ENCODE measurements around the gene NMNAT2. TPM values are rescaled to one million over a fixed set of nuclear protein-coding genes. Genes with fewer than 3 reads are reported as not detected.

NMNAT2 gene
- total RNA-seq, 6 donors from 2014 or later = 0.13 to 0.72 (median 0.17) TPM; not detected in 2

- no peaks in the 10 kb centered on the region for H3K9me3 ChIP-seq
- no peak overlapping the region for H3K27ac ChIP-seq
- H3K27me3 ChIP-seq = no peaks in the 10 kb centered on the region
- H3K36me3 ChIP-seq = no peaks in the 10 kb centered on the region
- DNase-seq (no peak), ATAC-seq (ENCODE audit: low FRiP score in 2 of 2) (no peak)
- H3K4me1 ChIP-seq = no peaks in the 10 kb centered on the region
- no peak overlapping the region for H3K4me3 ChIP-seq
- TF ChIP-seq CTCF (IDR thresholded peaks at IDR 0.05) (no peak), POLR2A (IDR thresholded peaks at IDR 0.05) (no peak), EP300 (IDR thresholded peaks at IDR 0.05) (no peak), POLR2AphosphoS5 (IDR thresholded peaks at IDR 0.05) (no peak)
- 33 to 41% methylated on average over 2 of the region's 2 CpGs for WGBS, 2 donors
These were observed 31.9 kb upstream of the NMNAT2 start for GRCh38 chr1:183450093-183450492.

GRCh38 chr1:183449223-183449770 lies 31.1 kb upstream of the NMNAT2 start:
- no peak overlapping the region for H3K4me3 ChIP-seq
- no peaks in the 10 kb centered on the region for H3K27me3 ChIP-seq
- DNase-seq (no peak), ATAC-seq (ENCODE audit: low FRiP score in 2 of 2) (no peak)
- WGBS, 2 donors = 94% methylated on average over 13 of the region's 13 CpGs
- TF ChIP-seq POLR2A (IDR thresholded peaks at IDR 0.05) = no peak
- no peaks in the 10 kb centered on the region for H3K9me3 ChIP-seq
- H3K27ac ChIP-seq = no peak overlapping the region
- H3K36me3 ChIP-seq = no peaks in the 10 kb centered on the region
- no peaks in the 10 kb centered on the region for H3K4me1 ChIP-seq

- H3K27ac ChIP-seq = no peak overlapping the region
- ATAC-seq (ENCODE audit: low FRiP score in 2 of 2) = no peak
- DNase-seq = no peak
- H3K4me1 ChIP-seq = no peaks in the 10 kb centered on the region
- H3K36me3 ChIP-seq = no peaks in the 10 kb centered on the region
- no peak for TF ChIP-seq CTCF (IDR thresholded peaks at IDR 0.05)
- no peak overlapping the region for H3K4me3 ChIP-seq
- H3K9me3 ChIP-seq = no peaks in the 10 kb centered on the region
- WGBS, 2 donors = 61 to 68% methylated on average over 3 of the region's 3 CpGs
- no peaks in the 10 kb centered on the region for H3K27me3 ChIP-seq
These were observed 26.1 kb upstream of the NMNAT2 start for GRCh38 chr1:183444243-183444642.

GRCh38 chr1:183443466-183443865 lies 25.3 kb upstream of the NMNAT2 start:
- no peak for ATAC-seq (ENCODE audit: low FRiP score in 2 of 2)
- TF ChIP-seq EP300 (IDR thresholded peaks at IDR 0.05) (no peak), CTCF (IDR thresholded peaks at IDR 0.05) (no peak), POLR2AphosphoS5 (IDR thresholded peaks at IDR 0.05) (no peak), POLR2A (IDR thresholded peaks at IDR 0.05) (no peak)

GRCh38 chr1:183443011-183443410 lies 24.8 kb upstream of the NMNAT2 start:
- Histone ChIP-seq H3K4me3 (no peak overlapping the region), H3K27me3 (no peaks in the 10 kb centered on the region), H3K4me1 (no peaks in the 10 kb centered on the region), H3K27ac (no peak overlapping the region), H3K36me3 (no peaks in the 10 kb centered on the region), H3K9me3 (no peaks in the 10 kb centered on the region)
- DNase-seq = no peak
- no peak for TF ChIP-seq EP300 (IDR thresholded peaks at IDR 0.05)
- no peak for TF ChIP-seq CTCF (IDR thresholded peaks at IDR 0.05)
- no peak for TF ChIP-seq POLR2AphosphoS5 (IDR thresholded peaks at IDR 0.05)
- TF ChIP-seq POLR2A (IDR thresholded peaks at IDR 0.05) = no peak
- ATAC-seq (ENCODE audit: low FRiP score in 2 of 2) = no peak
- 94 to 98% methylated on average over 2 of the region's 2 CpGs for WGBS, 2 donors

More at GRCh38 chr1:183443466-183443865, 25.3 kb upstream of the NMNAT2 start:
- no peaks in the 10 kb centered on the region for H3K4me1 ChIP-seq
- no peak overlapping the region for H3K27ac ChIP-seq
- H3K9me3 ChIP-seq = no peaks in the 10 kb centered on the region
- 62 to 63% methylated on average over 1 of the region's 1 CpG for WGBS, 2 donors
- no peak for DNase-seq
- H3K36me3 ChIP-seq = no peaks in the 10 kb centered on the region
- H3K27me3 ChIP-seq = no peaks in the 10 kb centered on the region
- H3K4me3 ChIP-seq = no peak overlapping the region

Measured in upper lobe of left lung (tissue), 6 donors.